ENCODE measurements around the gene PLIN4. TPM values are rescaled to one million over a fixed set of nuclear protein-coding genes. Genes with fewer than 3 reads are reported as not detected.

The PLIN4 gene
- total RNA-seq, 2 experiments from 2014 or later = 0.13 to 0.32 TPM

- peaks cover 18% of the 10 kb centered on the region for H3K36me3 ChIP-seq (ENCODE audit: insufficient read depth, low read length)
These were observed 15.0 kb downstream of the PLIN4 start for GRCh38 chr19:4503132-4503824.

GRCh38 chr19:4502282-4503131 is 15.8 kb downstream of the PLIN4 start:
- H3K9me3 ChIP-seq (ENCODE audit: low read length) = no peaks in the 10 kb centered on the region
- ChIA-PET POLR2A (no interaction called here), CTCF (ENCODE audit: unreplicated experiment) (no interaction called here)
- no peak for DNase-seq (ENCODE audit: low spot score)
- H3K9me2 ChIP-seq (ENCODE audit: insufficient read depth, low read length) = no peaks in the 10 kb centered on the region
- peaks cover 25% of the 10 kb centered on the region for H3K36me3 ChIP-seq (ENCODE audit: insufficient read depth, low read length)
- intact Hi-C loops (cut with micrococcal nuclease; ENCODE audit: unreplicated experiment) = no loop called here
- no peak overlapping the region for H3K4me2 ChIP-seq (ENCODE audit: low read length)
- no TSS peak for BruUV-seq (replicated peaks)
- no peaks in the 10 kb centered on the region for H3K79me2 ChIP-seq (ENCODE audit: insufficient read depth, low read depth, low read length)
- no peaks in the 10 kb centered on the region for H4K20me1 ChIP-seq (ENCODE audit: insufficient read depth, low read length)
- H3K27ac ChIP-seq (ENCODE audit: low read depth, low read length, poor library complexity, severe bottlenecking) = no peak overlapping the region
- TF ChIP-seq EZH2phosphoT487 (IDR thresholded peaks at IDR 0.05; ENCODE audit: borderline replicate concordance, low read depth, low read length) = no peak
- no peak for TF ChIP-seq CTCF (conservative IDR thresholded peaks at IDR 0.05; ENCODE audit: low read length)
- no peak overlapping the region for H3K4me3 ChIP-seq (ENCODE audit: low read depth, low read length, poor library complexity, severe bottlenecking)
- H3K4me1 ChIP-seq (ENCODE audit: insufficient read depth, low read length, poor library complexity, severe bottlenecking) = no peaks in the 10 kb centered on the region
- no peak overlapping the region for H2AFZ ChIP-seq (ENCODE audit: low read length)

More at GRCh38 chr19:4503132-4503824, 15.0 kb downstream of the PLIN4 start:
- no peaks in the 10 kb centered on the region for H3K4me1 ChIP-seq (ENCODE audit: insufficient read depth, low read length, poor library complexity, severe bottlenecking)
- no peak overlapping the region for H3K27ac ChIP-seq (ENCODE audit: low read depth, low read length, poor library complexity, severe bottlenecking)
- no peaks in the 10 kb centered on the region for H4K20me1 ChIP-seq (ENCODE audit: insufficient read depth, low read length)
- ChIA-PET CTCF (ENCODE audit: unreplicated experiment) (no interaction called here), POLR2A (no interaction called here)
- no peaks in the 10 kb centered on the region for H3K79me2 ChIP-seq (ENCODE audit: insufficient read depth, low read depth, low read length)
- H3K9me2 ChIP-seq (ENCODE audit: insufficient read depth, low read length) = no peaks in the 10 kb centered on the region
- no peak overlapping the region for H3K4me3 ChIP-seq (ENCODE audit: low read depth, low read length, poor library complexity, severe bottlenecking)
- TF ChIP-seq CTCF (conservative IDR thresholded peaks at IDR 0.05; ENCODE audit: low read length) (no peak), EZH2phosphoT487 (IDR thresholded peaks at IDR 0.05; ENCODE audit: borderline replicate concordance, low read depth, low read length) (no peak)
- H3K9me3 ChIP-seq (ENCODE audit: low read length) = no peaks in the 10 kb centered on the region
- no TSS peak for BruUV-seq (replicated peaks)
- no peak overlapping the region for H3K4me2 ChIP-seq (ENCODE audit: low read length)
- intact Hi-C loops (cut with micrococcal nuclease; ENCODE audit: unreplicated experiment) = no loop called here
- no peak for DNase-seq (ENCODE audit: low spot score)
- no peak overlapping the region for H2AFZ ChIP-seq (ENCODE audit: low read length)

GRCh38 chr19:4501691-4502090 is 16.6 kb downstream of the PLIN4 start:
- TF ChIP-seq EZH2phosphoT487 (IDR thresholded peaks at IDR 0.05; ENCODE audit: borderline replicate concordance, low read depth, low read length) (no peak), CTCF (conservative IDR thresholded peaks at IDR 0.05; ENCODE audit: low read length) (no peak)
- intact Hi-C loops (cut with micrococcal nuclease; ENCODE audit: unreplicated experiment) = no loop called here
- ChIA-PET POLR2A (no interaction called here), CTCF (ENCODE audit: unreplicated experiment) (no interaction called here)
- Histone ChIP-seq H2AFZ (ENCODE audit: low read length) (no peak overlapping the region), H3K4me2 (ENCODE audit: low read length) (no peak overlapping the region), H4K20me1 (ENCODE audit: insufficient read depth, low read length) (no peaks in the 10 kb centered on the region), H3K4me3 (ENCODE audit: low read depth, low read length, poor library complexity, severe bottlenecking) (no peak overlapping the region), H3K27ac (ENCODE audit: low read depth, low read length, poor library complexity, severe bottlenecking) (no peak overlapping the region), H3K79me2 (ENCODE audit: insufficient read depth, low read depth, low read length) (no peaks in the 10 kb centered on the region), H3K9me3 (ENCODE audit: low read length) (no peaks in the 10 kb centered on the region), H3K9me2 (ENCODE audit: insufficient read depth, low read length) (no peaks in the 10 kb centered on the region), H3K4me1 (ENCODE audit: insufficient read depth, low read length, poor library complexity, severe bottlenecking) (no peaks in the 10 kb centered on the region), H3K36me3 (ENCODE audit: insufficient read depth, low read length) (peaks cover 29% of the 10 kb centered on the region)
- no peak for DNase-seq (ENCODE audit: low spot score)
- no TSS peak for BruUV-seq (replicated peaks)
